Measurements from ENCODE around the gene CCNJL.
"Not testable (repeated sequence)": the region's sequence is repeated elsewhere in the genome, so short reads cannot be mapped to it uniquely, and the experiment has no call there.

The CCNJL gene

DNA sequence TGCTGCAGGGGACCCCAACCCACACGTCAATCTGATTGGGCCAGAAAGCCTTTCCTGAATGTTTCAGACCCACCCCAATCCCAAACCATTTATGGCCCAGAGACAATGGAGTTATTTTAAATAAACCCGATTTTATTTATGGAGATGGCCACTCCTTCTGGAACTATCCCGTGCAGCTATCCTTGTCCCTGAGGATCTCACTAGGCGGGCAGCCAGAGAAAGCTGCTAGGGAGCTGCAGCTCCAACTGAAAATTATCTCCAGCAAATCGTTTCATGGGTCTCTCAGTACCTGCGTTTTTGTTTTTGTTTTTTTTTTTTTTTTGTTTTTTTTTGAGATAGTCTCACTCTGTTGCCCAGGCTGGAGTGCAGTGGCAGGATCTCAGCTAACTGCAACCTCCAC lies 35.1 kb upstream of the CCNJL start:
- H3K27ac ChIP-seq = no peak overlapping the region
- TF ChIP-seq, protein P1, sequence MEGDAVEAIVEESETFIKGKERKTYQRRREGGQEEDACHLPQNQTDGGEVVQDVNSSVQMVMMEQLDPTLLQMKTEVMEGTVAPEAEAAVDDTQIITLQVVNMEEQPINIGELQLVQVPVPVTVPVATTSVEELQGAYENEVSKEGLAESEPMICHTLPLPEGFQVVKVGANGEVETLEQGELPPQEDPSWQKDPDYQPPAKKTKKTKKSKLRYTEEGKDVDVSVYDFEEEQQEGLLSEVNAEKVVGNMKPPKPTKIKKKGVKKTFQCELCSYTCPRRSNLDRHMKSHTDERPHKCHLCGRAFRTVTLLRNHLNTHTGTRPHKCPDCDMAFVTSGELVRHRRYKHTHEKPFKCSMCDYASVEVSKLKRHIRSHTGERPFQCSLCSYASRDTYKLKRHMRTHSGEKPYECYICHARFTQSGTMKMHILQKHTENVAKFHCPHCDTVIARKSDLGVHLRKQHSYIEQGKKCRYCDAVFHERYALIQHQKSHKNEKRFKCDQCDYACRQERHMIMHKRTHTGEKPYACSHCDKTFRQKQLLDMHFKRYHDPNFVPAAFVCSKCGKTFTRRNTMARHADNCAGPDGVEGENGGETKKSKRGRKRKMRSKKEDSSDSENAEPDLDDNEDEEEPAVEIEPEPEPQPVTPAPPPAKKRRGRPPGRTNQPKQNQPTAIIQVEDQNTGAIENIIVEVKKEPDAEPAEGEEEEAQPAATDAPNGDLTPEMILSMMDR (conservative IDR thresholded peaks at IDR 0.05) = no peak

DNA sequence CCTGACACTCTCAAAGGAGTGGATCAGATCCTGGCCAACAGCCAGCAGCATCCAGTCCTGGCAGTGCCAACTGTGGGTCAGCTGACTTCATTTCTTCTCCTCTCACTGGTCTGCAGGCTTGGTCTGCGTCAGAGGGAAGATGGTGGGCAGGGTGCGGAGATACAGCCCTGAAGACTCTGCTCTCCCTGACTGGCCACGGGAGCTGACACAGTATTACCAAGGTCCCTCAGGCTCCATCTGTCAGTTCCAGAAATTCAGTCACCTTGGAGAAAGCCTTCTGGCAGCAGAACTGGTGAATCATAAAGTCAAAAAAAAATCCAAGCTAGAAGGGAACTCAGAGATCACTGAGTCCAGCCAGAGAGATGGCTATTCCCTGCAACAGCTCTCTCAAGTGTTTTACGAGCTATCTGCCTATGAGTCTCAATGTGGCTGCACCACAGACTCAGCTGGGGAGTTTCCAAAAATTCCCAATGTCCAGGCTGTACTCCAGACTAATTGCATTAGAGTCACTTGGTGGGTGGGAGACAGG lies 30.1 kb upstream of the CCNJL start:
- TF ChIP-seq, protein P1 (conservative IDR thresholded peaks at IDR 0.05) = no peak
- H3K27ac ChIP-seq = no peak overlapping the region

DNA sequence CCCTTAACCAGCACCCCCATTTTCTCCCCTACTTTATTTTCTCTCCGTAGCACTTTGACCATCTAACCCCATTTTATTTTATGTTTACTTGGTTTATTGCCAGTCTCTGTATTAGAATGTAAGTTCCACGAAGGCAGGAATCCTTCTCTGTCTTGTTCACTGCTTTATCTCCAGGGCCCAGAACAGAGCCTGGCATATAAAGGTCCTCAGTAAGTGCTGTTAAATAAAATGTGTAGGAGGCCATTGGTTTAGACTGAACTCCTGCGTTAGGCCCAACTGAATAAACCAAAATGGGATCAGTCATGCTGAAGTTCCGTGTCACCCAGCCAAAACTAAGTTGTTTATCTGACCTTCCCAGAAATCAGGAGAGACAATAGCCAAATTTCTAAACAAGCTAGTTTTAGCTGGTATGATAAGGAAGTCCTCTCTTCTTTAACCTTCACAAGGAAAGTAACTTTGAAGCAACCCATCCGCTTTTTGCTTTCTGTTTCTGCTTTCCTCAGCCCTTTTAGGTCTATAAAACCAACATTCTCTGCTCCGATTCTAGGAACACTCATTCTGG lies 29.0 kb upstream of the CCNJL start:
- H3K27ac ChIP-seq = no peak overlapping the region
- TF ChIP-seq, protein P1 (conservative IDR thresholded peaks at IDR 0.05) = no peak

DNA sequence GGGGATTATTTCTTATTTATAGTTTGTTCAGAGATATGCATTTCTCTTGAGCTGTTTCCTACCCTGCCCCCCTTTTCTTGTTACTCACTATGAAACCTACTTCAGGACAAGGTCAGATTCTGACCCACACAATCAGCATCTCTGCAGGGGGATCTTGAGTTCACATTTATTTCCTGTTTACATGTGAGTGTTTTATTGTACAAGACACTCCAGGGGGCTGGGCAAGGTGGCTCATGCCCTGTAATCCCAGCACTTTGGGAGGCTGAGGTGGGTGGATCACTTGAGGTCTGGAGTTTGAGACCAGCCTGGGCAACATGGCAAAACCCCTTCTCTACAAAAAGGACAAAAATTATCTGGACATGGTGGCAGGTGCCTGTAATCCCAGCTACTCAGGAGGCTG lies 28.1 kb upstream of the CCNJL start:
- H3K27ac ChIP-seq = not testable (repeated sequence)

DNA sequence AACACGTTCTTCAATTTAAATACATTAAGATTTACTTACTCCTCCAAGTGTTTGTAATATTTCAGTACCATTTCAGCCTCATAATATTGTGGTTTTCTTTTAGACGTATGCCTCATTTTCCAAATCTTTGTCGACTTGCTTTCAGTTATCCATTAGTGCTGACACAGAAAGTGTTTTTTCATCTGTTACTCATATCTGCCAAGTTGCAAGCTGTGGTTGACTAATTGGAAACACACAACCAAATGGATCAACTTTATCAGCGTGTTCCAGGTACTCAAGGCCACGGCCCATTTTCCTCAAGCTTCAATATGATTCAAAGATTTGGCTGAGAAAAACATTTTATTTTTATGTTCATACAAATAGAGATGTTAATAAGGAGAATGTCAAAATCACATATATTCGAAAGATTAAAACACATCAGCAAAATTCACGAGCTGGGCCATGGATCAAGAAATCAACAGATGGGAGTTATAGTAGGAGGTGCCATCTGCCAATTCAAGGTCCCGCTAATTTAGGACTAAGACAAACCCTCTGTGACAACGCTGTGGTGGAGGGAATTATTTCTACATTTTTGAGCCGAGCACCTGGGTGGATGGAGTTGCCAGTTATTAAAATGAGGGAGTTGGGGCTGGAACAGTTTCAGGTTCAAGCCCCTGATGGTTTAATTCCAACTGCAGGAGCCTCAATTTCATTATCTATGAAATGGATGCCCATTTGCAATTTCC lies 27.2 kb upstream of the CCNJL start:
- TF ChIP-seq, protein P1 (conservative IDR thresholded peaks at IDR 0.05) = no peak
- no peak overlapping the region for H3K27ac ChIP-seq

DNA sequence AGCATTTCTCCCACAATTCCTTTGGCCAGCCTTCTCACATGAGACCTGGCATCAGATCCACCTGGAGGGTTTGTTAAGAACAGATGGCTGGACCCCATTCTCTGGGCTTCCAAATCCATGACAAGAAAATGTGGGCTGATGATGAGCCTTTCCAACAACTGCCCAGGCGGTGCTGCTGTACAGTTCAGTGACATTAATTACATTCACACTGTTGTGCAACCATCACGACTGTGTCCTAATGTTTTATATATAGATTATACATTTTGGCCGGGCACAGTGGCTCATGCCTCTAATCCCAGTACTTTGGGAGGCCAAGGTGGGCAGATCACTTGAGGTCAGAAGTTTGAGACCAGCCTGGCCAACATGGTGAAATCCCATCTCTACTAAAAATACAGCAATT lies 22.4 kb upstream of the CCNJL start:
- not testable (repeated sequence) for H3K27ac ChIP-seq

DNA sequence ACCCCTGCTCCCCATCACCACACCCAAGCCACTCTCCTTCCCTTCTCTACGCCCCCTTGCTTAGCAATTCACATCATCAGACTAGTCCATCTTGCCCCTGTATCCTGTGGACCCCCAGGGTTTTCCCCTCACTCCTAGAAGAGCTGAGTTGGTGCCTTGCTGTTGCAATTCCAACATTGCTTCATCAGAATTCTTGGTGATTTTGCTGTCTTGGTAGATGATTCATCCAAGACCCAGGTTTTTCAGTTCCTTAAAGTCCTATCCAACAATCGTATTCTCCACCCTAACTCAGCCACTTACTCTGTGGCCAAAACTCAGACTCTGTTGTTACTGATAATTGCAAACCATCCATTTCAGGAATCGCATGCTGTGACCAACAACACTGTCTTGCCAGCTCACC lies 21.4 kb upstream of the CCNJL start:
- TF ChIP-seq, protein P1 (conservative IDR thresholded peaks at IDR 0.05) = no peak
- H3K27ac ChIP-seq = no peak overlapping the region

DNA sequence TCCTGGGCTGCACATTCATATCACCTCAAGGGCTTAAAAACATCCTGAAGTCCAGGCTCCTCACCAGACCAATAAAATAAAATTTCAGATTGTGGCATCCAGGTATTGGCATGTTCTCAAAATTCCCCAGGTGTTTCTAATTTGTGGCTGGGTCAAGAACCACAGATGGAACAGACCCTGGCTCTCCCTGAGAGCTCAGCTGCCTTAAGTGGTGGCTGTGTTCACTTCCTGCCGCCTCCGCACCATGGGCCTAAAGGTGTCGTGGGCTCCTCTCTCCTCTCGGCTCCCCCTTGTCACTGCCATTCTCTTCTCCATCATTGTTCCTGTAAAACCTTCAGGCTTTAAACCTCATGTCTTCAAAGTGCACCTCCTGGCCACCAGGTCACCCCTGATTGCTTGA lies 17.8 kb upstream of the CCNJL start:
- no peak overlapping the region for H3K27ac ChIP-seq
- TF ChIP-seq, protein P1 (conservative IDR thresholded peaks at IDR 0.05) = no peak

Measured in VCaP (cell line).